Keratinocyte (primary cell): ENCODE results near the gene FREM1. TPM values are rescaled to one million over a fixed set of nuclear protein-coding genes. Genes with fewer than 3 reads are reported as not detected.

Source experiments
- DNase-seq: peaks from one replicate; pipeline ENCODE4 v3.0.0-alpha.2; 2011; ENCODE audit warnings: low read depth, missing footprints, low spot score
- FAIRE-seq: peaks from 2 replicates; lab custom pipeline; 2011; peaks lifted over from hg19 to GRCh38; lab: Jason Lieb, UNC
- H2AFZ ChIP-seq: 2 replicates; pipeline ENCODE4 v1.6.0; 2012; ENCODE audit warnings: low read length, control low read depth, inconsistent platforms; ENCODE audit not compliant: control insufficient read depth
- H3K27ac ChIP-seq: 2 replicates; pipeline ENCODE4 v1.5.1; 2011; ENCODE audit warnings: low read length; ENCODE audit not compliant: control insufficient read depth, insufficient read depth
- H3K27me3 ChIP-seq: 3 replicates; pipeline ENCODE4 v1.6.0; 2011; ENCODE audit warnings: low read length; ENCODE audit not compliant: control insufficient read depth, insufficient read depth; ENCODE audit errors: extremely low read depth
- H3K36me3 ChIP-seq, 2 experiments: 2 replicates in 1 of 2; 3 replicates in 1 of 2; pipeline ENCODE4 v1.5.1; 2011; ENCODE audit warnings: low read length in 2 of 2, mild to moderate bottlenecking in 1 of 2; ENCODE audit not compliant: control insufficient read depth in 2 of 2, insufficient read depth in 2 of 2; ENCODE audit errors: extremely low read depth in 1 of 2
- H3K4me1 ChIP-seq: 3 replicates; pipeline ENCODE4 v1.5.1; 2011; ENCODE audit warnings: low read length; ENCODE audit not compliant: control insufficient read depth, insufficient read depth; ENCODE audit errors: extremely low read depth
- H3K4me2 ChIP-seq: 3 replicates; pipeline ENCODE4 v1.6.0; 2011; ENCODE audit warnings: low read depth, low read length; ENCODE audit not compliant: control insufficient read depth, insufficient read depth; ENCODE audit errors: extremely low read depth
- H3K4me3 ChIP-seq, 3 experiments: fragments of 200-600 bp in 1 of 3; sonication (generic) in 1 of 3; 2 replicates in 2 of 3; 3 replicates in 1 of 3; pipeline ENCODE4 v1.5.1; 2011 to 2016; ENCODE audit warnings: low read length in 3 of 3, mild to moderate bottlenecking in 3 of 3, control low read depth in 2 of 3, inconsistent platforms in 1 of 3, low read depth in 1 of 3, mixed read lengths in 1 of 3, mixed run types in 1 of 3, moderate library complexity in 1 of 3; ENCODE audit not compliant: control insufficient read depth in 2 of 3, insufficient read depth in 2 of 3; ENCODE audit errors: extremely low read depth in 1 of 3
- H3K79me2 ChIP-seq: 2 replicates; pipeline ENCODE4 v1.6.0; 2012; ENCODE audit warnings: low read length; ENCODE audit not compliant: control insufficient read depth, insufficient read depth
- H3K9ac ChIP-seq: 3 replicates; pipeline ENCODE4 v1.6.0; 2011; ENCODE audit warnings: low read length; ENCODE audit not compliant: control insufficient read depth, insufficient read depth; ENCODE audit errors: extremely low read depth
- H3K9me1 ChIP-seq: 3 replicates; pipeline ENCODE4 v1.6.0; 2011; ENCODE audit warnings: low read length; ENCODE audit not compliant: control insufficient read depth, insufficient read depth; ENCODE audit errors: extremely low read depth
- H3K9me3 ChIP-seq: 2 replicates; pipeline ENCODE4 v1.5.1; 2012; ENCODE audit warnings: low read depth, low read length; ENCODE audit not compliant: control insufficient read depth
- H4K20me1 ChIP-seq: 3 replicates; pipeline ENCODE4 v1.6.0; 2011; ENCODE audit warnings: low read length; ENCODE audit not compliant: control insufficient read depth, insufficient read depth; ENCODE audit errors: extremely low read depth
- CTCF ChIP-seq, 3 experiments: IDR thresholded peaks in 1 of 3; conservative IDR thresholded peaks in 1 of 3; optimal IDR thresholded peaks in 1 of 3; 2 replicates in 2 of 3; 3 replicates in 1 of 3; pipeline versions ENCODE3 to v1.5.1; 2011; ENCODE audit warnings: low read length in 3 of 3, mild to moderate bottlenecking in 3 of 3, moderate library complexity in 2 of 3, control low read depth in 1 of 3, inconsistent platforms in 1 of 3; ENCODE audit not compliant: insufficient read depth in 2 of 3; ENCODE audit errors: extremely low read depth in 1 of 3
- EZH2 ChIP-seq: IDR thresholded peaks from one replicate; pipeline ENCODE4 v1.6.1; 2012; ENCODE audit warnings: inconsistent platforms, mild to moderate bottlenecking, low read length, moderate library complexity
- dilution Hi-C: fragments of 300-500 bp; cut with MboI; formaldehyde crosslinking; loops from one replicate; pipeline ENCODE4 v1.7.0; 2020; ENCODE audit warnings: low sequenced_read_pairs; ENCODE audit not compliant: extremely low pct_ligation_motif_present
- polyA plus RNA-seq, 5 experiments: library from polyadenylated mRNA; depleted of rRNA in 3 of 5; stranded (reverse) in 3 of 5; stranded (forward) in 1 of 5; unstranded in 1 of 5; fragments of >200 nt; gene quantifications; 1 replicate in 1 of 5; 2 replicates in 3 of 5; 3 replicates in 1 of 5; pipeline versions ENCODE4 v1.2.1 to v1.2.3, GENCODE V29; 2011 to 2012; ENCODE audit warnings: missing spikeins in 2 of 5, low read depth in 1 of 5, low replicate concordance in 1 of 5

FREM1 gene
- polyA plus RNA-seq, 1 donor (not counting 4 experiments of a cell fraction or from before 2014, with no cell fraction given), result under 0.01 TPM

DNA sequence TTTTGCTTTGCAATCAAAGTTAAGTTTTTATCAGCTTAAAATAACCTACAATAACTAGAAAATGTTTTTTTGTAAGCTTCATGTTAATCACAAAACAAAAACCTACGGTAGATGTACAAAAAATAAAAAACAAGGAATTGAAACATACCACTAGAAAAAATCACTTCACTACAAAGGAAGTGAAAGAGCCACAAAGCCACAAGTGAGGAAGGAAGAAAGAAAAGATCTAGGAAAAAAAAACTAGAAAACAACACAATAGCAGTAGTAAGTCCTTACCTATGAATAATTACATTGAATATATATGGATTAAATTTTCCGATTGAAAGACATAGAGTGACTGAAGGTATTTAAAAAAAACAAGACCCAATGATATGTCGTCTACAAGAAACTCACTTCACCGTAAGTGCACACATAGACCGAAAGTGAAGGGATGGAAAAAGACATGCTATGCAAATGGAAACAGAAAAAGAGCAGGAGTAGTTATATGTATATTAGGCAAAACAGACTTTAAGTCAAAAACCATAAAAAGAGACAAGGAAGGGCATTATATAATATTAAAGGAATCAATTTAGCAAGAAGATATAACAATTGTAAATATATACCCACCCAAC, 203.6 kb downstream of the FREM1 start:
- Histone ChIP-seq H4K20me1 (no peaks in the 10 kb centered on the region), H3K9me1 (no peaks in the 10 kb centered on the region), H3K79me2 (no peaks in the 10 kb centered on the region), H3K4me2 (no peak overlapping the region), H3K9me3 (peaks cover 2% of the 10 kb centered on the region), H3K27me3 (no peaks in the 10 kb centered on the region), H3K9ac (no peak overlapping the region), H3K27ac (no peak overlapping the region), H3K36me3 (no peaks in the 10 kb centered on the region), H2AFZ (no peak overlapping the region), H3K4me1 (peaks cover 11% of the 10 kb centered on the region), H3K4me3 (no peak overlapping the region)
- TF ChIP-seq EZH2 (no peak), CTCF (optimal IDR thresholded peaks at IDR 0.05 in 1 of 3, IDR thresholded peaks at IDR 0.05 in 1 of 3, conservative IDR thresholded peaks at IDR 0.05 in 1 of 3; ENCODE audit: extremely low read depth in 1 of 3, insufficient read depth in 2 of 3, low read length in 3 of 3) (no peak)
- no peak for DNase-seq
- dilution Hi-C loops, result no loop called here
- FAIRE-seq, result no peak

DNA sequence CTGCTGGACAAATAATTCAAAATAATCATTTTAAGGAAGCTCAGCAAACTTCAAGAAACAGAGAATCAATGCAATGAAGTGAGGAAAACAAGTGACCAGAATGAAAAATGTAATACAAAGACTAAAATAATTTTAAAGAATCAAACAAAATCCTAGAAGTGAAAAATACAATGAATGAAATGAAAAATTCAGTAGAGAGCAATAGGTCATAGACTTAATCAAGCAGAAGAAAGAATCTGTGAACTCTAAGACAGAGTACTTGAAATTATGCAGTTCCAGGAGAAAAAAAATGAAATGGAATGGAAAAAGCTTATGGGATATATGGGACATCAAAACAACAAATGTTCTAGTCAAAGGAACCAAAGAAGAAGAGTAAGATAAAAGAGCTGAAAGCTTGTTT, 205.1 kb downstream of the FREM1 start:
- H3K79me2 ChIP-seq, result no peaks in the 10 kb centered on the region
- dilution Hi-C loops, result no loop called here
- H3K4me2 ChIP-seq, result no peak overlapping the region
- H3K9me3 ChIP-seq, result peaks cover 2% of the 10 kb centered on the region
- DNase-seq (no peak), FAIRE-seq (no peak)
- TF ChIP-seq CTCF (optimal IDR thresholded peaks at IDR 0.05 in 1 of 3, IDR thresholded peaks at IDR 0.05 in 1 of 3, conservative IDR thresholded peaks at IDR 0.05 in 1 of 3; ENCODE audit: extremely low read depth in 1 of 3, insufficient read depth in 2 of 3, low read length in 3 of 3) (no peak), EZH2 (no peak)
- H2AFZ ChIP-seq, result no peak overlapping the region
- H3K9ac ChIP-seq, result no peak overlapping the region
- H3K27me3 ChIP-seq, result peaks cover 8% of the 10 kb centered on the region
- no peak overlapping the region for H3K4me3 ChIP-seq
- H3K4me1 ChIP-seq, result no peaks in the 10 kb centered on the region
- H3K27ac ChIP-seq, result no peak overlapping the region
- H3K9me1 ChIP-seq, result no peaks in the 10 kb centered on the region
- H3K36me3 ChIP-seq, result no peaks in the 10 kb centered on the region
- no peaks in the 10 kb centered on the region for H4K20me1 ChIP-seq
